Transverse colon (tissue), 4 donors: ENCODE data around the gene S100A14.

Source experiments
- CTCF ChIP-seq, 5 experiments: fragments of 200-600 bp in 3 of 5; fragments of 450-650 bp in 2 of 5; sonication (generic) in 3 of 5; IDR thresholded peaks; 1 replicate in 2 of 5; 2 replicates in 3 of 5; pipeline ENCODE4 v1.5.1; 2016 to 2017; ENCODE audit warnings: antibody characterized with exemption in 5 of 5, inconsistent platforms in 3 of 5, mild to moderate bottlenecking in 2 of 5, moderate library complexity in 1 of 5
- EP300 ChIP-seq: sonication (generic); formaldehyde crosslinking; IDR thresholded peaks from one replicate; pipeline ENCODE4 v1.6.1; 2017; ENCODE audit warnings: antibody characterized with exemption, low read depth
- POLR2A ChIP-seq: fragments of 450-650 bp; IDR thresholded peaks from one replicate; pipeline ENCODE4 v1.6.1; 2016; ENCODE audit warnings: antibody characterized with exemption, mild to moderate bottlenecking, moderate library complexity
- POLR2AphosphoS5 ChIP-seq, 3 donors: sonication (generic); formaldehyde crosslinking; IDR thresholded peaks; one replicate each; pipeline ENCODE4 v1.6.1; 2016; ENCODE audit warnings: antibody characterized with exemption in 3 of 3

GRCh38 chr1:153611356-153611755 lies 4.8 kb downstream of the S100A14 start:
- TF ChIP-seq CTCF (IDR thresholded peaks at IDR 0.05): no peak
- TF ChIP-seq EP300: no peak
- no peak for TF ChIP-seq POLR2AphosphoS5 (IDR thresholded peaks at IDR 0.05)
- no peak for TF ChIP-seq POLR2A
